Fibroblast of lung (primary cell): ENCODE data around the gene RGS7. TPM values are rescaled to one million over a fixed set of nuclear protein-coding genes. Genes with fewer than 3 reads are reported as not detected.

Experiments
- DNase-seq, 2 donors: peaks; one replicate each; pipeline versions ENCODE4 v3.0.0 to v3.0.0-alpha.2; 2010; ENCODE audit warnings: low read depth in 2 of 2
- H2AFZ ChIP-seq: 2 replicates; pipeline ENCODE4 v1.5.1; 2012; ENCODE audit warnings: low read length, control low read depth, inconsistent platforms
- H3K27ac ChIP-seq: 2 replicates; pipeline ENCODE4 v1.5.1; 2011; ENCODE audit warnings: low read length, control low read depth; ENCODE audit not compliant: insufficient read depth
- H3K27me3 ChIP-seq: 2 replicates; pipeline ENCODE4 v1.5.1; 2011; ENCODE audit warnings: mild to moderate bottlenecking, low read length; ENCODE audit not compliant: control insufficient read depth, insufficient read depth
- H3K36me3 ChIP-seq: 2 replicates; pipeline ENCODE4 v1.5.1; 2011; ENCODE audit warnings: low read length; ENCODE audit not compliant: control insufficient read depth, insufficient read depth
- H3K4me1 ChIP-seq: 2 replicates; pipeline ENCODE4 v1.5.1; 2011; ENCODE audit warnings: low read length; ENCODE audit not compliant: control insufficient read depth, insufficient read depth; ENCODE audit errors: extremely low read depth
- H3K4me2 ChIP-seq: 2 replicates; pipeline ENCODE4 v1.5.1; 2011; ENCODE audit warnings: low read length, control low read depth; ENCODE audit not compliant: insufficient read depth; ENCODE audit errors: extremely low read depth
- H3K4me3 ChIP-seq, 4 experiments: fragments of 200-600 bp in 1 of 4; sonication (generic) in 1 of 4; replicated peaks in 1 of 4; 2 replicates each; pipeline ENCODE4 v1.5.1; 2011 to 2016; ENCODE audit warnings: low read length in 4 of 4, low read depth in 3 of 4, mild to moderate bottlenecking in 3 of 4, control low read depth in 2 of 4, inconsistent platforms in 1 of 4, mixed read lengths in 1 of 4; ENCODE audit not compliant: insufficient read depth in 1 of 4; ENCODE audit errors: control extremely low read depth in 1 of 4
- H3K79me2 ChIP-seq: 2 replicates; pipeline ENCODE4 v1.5.1; 2012; ENCODE audit warnings: mild to moderate bottlenecking, low read length, inconsistent platforms; ENCODE audit not compliant: control insufficient read depth, insufficient read depth
- H3K9ac ChIP-seq: 2 replicates; pipeline ENCODE4 v1.5.1; 2011; ENCODE audit warnings: mild to moderate bottlenecking, low read length, control low read depth; ENCODE audit not compliant: insufficient read depth
- H3K9me3 ChIP-seq: 2 replicates; pipeline ENCODE4 v1.5.1; 2012; ENCODE audit warnings: low read depth, low read length; ENCODE audit not compliant: control insufficient read depth, insufficient read depth
- H4K20me1 ChIP-seq: 2 replicates; pipeline ENCODE4 v1.5.1; 2011; ENCODE audit warnings: low read length; ENCODE audit not compliant: control insufficient read depth, insufficient read depth; ENCODE audit errors: extremely low read depth
- EZH2 ChIP-seq: IDR thresholded peaks from 2 replicates; pipeline ENCODE4 v1.5.1; 2012; ENCODE audit warnings: low read length, control low read depth, mild to moderate bottlenecking; ENCODE audit errors: missing control alignments
- polyA plus RNA-seq, 2 donors: library from polyadenylated mRNA; depleted of rRNA in 1 of 2; stranded (reverse) in 1 of 2; unstranded in 1 of 2; fragments of >200 nt; gene quantifications; 2 replicates each; pipeline ENCODE4 v1.2.1, GENCODE V29; 2011 to 2012; ENCODE audit warnings: missing spikeins in 1 of 2
- total RNA-seq: library from RNA; depleted of rRNA; stranded (reverse); fragments of >200 nt; gene quantifications from 2 replicates; pipeline ENCODE4 v1.2.1, GENCODE V29; 2014
- TF ChIP-seq, protein P1 (sequence below), 2 donors: IDR thresholded peaks in 1 of 2; conservative IDR thresholded peaks in 1 of 2; 1 replicate in 1 of 2; 2 replicates in 1 of 2; pipeline ENCODE4 v1.5.1; 2011 to 2012; ENCODE audit warnings: low read length in 2 of 2, control low read depth in 1 of 2, inconsistent platforms in 1 of 2, low read depth in 1 of 2, mild to moderate bottlenecking in 1 of 2

The RGS7 gene
- total and polyA plus RNA-seq, 2 donors (not counting 1 experiment from before 2014, with no cell fraction given), result 3.6 to 4.2 TPM

DNA sequence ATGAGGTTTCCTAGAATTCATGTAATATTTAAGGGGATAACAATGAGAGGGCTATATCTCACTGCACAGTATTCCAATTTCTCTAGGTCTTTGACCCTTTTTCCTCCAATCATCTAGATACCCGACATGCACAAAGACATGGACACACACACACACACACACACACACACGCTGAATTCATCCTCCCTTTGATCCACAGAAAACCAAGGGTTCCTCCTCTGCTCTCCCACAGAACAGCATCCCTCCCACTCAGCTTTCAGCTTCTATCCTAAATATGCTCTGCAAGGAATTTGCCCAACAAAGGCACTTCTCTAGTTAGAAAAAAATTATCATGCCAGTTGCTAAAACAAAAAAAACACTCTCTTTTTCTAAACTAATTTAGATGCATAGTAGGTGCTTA lies 231.7 kb downstream of the RGS7 start:
- no peaks in the 10 kb centered on the region for H3K27me3 ChIP-seq
- H3K4me1 ChIP-seq, result no peaks in the 10 kb centered on the region
- no peaks in the 10 kb centered on the region for H4K20me1 ChIP-seq
- no peak overlapping the region for H3K9ac ChIP-seq
- H3K9me3 ChIP-seq, result no peaks in the 10 kb centered on the region
- no peaks in the 10 kb centered on the region for H3K36me3 ChIP-seq
- no peak overlapping the region for H3K4me3 ChIP-seq
- TF ChIP-seq, protein P1, sequence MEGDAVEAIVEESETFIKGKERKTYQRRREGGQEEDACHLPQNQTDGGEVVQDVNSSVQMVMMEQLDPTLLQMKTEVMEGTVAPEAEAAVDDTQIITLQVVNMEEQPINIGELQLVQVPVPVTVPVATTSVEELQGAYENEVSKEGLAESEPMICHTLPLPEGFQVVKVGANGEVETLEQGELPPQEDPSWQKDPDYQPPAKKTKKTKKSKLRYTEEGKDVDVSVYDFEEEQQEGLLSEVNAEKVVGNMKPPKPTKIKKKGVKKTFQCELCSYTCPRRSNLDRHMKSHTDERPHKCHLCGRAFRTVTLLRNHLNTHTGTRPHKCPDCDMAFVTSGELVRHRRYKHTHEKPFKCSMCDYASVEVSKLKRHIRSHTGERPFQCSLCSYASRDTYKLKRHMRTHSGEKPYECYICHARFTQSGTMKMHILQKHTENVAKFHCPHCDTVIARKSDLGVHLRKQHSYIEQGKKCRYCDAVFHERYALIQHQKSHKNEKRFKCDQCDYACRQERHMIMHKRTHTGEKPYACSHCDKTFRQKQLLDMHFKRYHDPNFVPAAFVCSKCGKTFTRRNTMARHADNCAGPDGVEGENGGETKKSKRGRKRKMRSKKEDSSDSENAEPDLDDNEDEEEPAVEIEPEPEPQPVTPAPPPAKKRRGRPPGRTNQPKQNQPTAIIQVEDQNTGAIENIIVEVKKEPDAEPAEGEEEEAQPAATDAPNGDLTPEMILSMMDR (conservative IDR thresholded peaks at IDR 0.05 in 1 of 2, IDR thresholded peaks at IDR 0.05 in 1 of 2; ENCODE audit: low read depth in 1 of 2, low read length in 2 of 2), result no peak
- H2AFZ ChIP-seq, result no peak overlapping the region
- H3K27ac ChIP-seq, result no peak overlapping the region
- no peaks in the 10 kb centered on the region for H3K79me2 ChIP-seq
- no peak for DNase-seq
- no peak overlapping the region for H3K4me2 ChIP-seq

DNA sequence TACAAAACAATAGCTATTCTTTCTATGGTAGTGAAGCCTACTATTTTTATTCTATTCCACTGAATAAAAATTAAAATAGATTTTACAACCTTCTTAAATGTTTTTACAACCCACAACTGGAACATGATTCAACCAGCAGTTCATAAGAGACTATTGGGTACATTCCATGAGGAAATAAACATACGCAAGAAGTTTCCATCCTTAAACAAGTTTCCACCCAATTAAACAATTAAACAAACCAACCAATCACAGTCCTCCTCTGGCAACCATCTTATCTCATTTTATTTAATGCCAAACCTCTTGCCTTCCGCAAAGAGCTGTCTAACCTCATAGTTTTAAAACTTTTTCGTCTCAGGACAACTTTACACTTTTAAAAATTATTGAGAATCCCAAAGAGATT lies 239.0 kb downstream of the RGS7 start:
- Histone ChIP-seq H4K20me1 (no peaks in the 10 kb centered on the region), H3K4me2 (no peak overlapping the region), H3K4me3 (no peak overlapping the region), H3K9me3 (no peaks in the 10 kb centered on the region), H3K9ac (no peak overlapping the region), H3K4me1 (no peaks in the 10 kb centered on the region), H2AFZ (no peak overlapping the region), H3K36me3 (no peaks in the 10 kb centered on the region), H3K27me3 (no peaks in the 10 kb centered on the region), H3K79me2 (no peaks in the 10 kb centered on the region), H3K27ac (no peak overlapping the region)
- TF ChIP-seq EZH2, result no peak
- TF ChIP-seq, protein P1 (conservative IDR thresholded peaks at IDR 0.05 in 1 of 2, IDR thresholded peaks at IDR 0.05 in 1 of 2; ENCODE audit: low read depth in 1 of 2, low read length in 2 of 2), result no peak
- peak in 1 of 2 donors; percentile 10 for DNase-seq

DNA sequence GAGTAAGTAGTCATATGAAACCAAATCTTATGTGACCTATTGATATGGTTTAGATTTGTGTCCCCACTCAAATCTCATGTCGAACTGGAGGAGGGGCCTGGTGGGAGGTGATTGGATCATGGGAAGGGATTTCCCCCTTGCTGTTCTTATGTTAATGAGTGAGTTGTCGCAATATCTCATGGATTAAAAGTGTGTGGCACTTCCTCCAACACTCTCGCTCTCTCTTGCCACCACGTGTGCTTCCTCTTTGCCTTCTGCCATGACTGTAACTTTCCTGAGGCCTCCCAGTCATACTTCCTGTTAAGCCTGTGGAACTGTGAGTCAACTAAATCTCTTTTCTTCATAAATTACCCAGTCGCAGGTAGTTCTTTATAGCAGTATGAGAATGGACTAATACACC lies 241.2 kb downstream of the RGS7 start:
- no peaks in the 10 kb centered on the region for H3K79me2 ChIP-seq
- H3K9ac ChIP-seq, result no peak overlapping the region
- TF ChIP-seq EZH2, result no peak
- TF ChIP-seq, protein P1 (conservative IDR thresholded peaks at IDR 0.05 in 1 of 2, IDR thresholded peaks at IDR 0.05 in 1 of 2; ENCODE audit: low read depth in 1 of 2, low read length in 2 of 2), result no peak
- no peak overlapping the region for H3K4me2 ChIP-seq
- no peak for DNase-seq
- no peak overlapping the region for H2AFZ ChIP-seq
- no peaks in the 10 kb centered on the region for H3K4me1 ChIP-seq
- no peak overlapping the region for H3K27ac ChIP-seq
- no peaks in the 10 kb centered on the region for H3K36me3 ChIP-seq
- H3K27me3 ChIP-seq, result no peaks in the 10 kb centered on the region
- H4K20me1 ChIP-seq, result no peaks in the 10 kb centered on the region
- no peaks in the 10 kb centered on the region for H3K9me3 ChIP-seq
- H3K4me3 ChIP-seq, result no peak overlapping the region
